ENCODE measurements around the gene GAMT.

DNA sequence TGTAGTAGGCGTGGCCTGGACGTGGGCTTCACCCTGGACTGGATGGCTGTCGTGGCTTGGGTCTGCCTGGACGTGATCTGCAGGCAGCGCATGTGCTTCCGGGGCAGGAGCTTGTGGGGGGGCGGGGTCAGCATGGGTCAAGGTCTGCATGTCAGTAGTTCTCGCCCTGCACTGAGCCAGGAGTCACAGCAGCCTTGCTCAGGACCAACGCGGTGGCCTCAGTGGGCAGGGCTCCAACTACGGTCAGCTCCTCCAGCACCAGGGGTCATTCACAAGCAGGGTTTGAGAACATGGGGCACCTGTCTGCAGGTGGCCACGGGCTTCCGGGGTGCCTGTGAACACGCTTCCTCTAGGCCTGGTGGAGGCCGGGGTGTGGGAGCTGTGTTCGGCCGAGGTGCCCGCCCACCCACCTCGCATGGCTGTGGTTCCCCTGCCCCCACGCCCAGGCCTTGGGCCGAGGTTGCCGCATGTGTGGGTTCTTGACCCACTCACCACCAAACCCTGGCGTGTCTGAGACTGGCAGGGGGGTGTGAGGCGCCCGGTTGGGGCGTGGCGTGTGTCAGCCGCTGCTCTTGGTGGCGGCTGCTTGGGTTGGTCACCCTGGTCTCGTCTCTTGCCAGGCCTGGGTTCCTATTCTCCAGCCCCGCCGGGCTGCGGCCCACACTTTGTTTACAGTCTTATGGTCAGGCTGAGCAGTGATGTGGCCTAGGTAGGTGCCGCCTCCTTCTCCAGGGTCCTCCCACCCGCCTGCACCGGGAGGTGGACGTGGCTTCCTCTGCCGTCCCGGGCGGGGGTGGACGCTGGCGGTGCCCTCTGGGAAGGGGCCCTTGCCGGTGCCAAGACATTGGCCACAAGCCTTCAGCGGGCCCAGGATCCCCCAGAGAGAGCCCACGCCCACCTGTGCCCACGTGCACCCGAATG is 32.0 kb upstream of the GAMT start:
- TF ChIP-seq POLR2AphosphoS5 (IDR thresholded peaks at IDR 0.05) (no peak), POLR2A (IDR thresholded peaks at IDR 0.05) (no peak), EP300 (IDR thresholded peaks at IDR 0.05) (no peak)
- TF ChIP-seq, protein P1, sequence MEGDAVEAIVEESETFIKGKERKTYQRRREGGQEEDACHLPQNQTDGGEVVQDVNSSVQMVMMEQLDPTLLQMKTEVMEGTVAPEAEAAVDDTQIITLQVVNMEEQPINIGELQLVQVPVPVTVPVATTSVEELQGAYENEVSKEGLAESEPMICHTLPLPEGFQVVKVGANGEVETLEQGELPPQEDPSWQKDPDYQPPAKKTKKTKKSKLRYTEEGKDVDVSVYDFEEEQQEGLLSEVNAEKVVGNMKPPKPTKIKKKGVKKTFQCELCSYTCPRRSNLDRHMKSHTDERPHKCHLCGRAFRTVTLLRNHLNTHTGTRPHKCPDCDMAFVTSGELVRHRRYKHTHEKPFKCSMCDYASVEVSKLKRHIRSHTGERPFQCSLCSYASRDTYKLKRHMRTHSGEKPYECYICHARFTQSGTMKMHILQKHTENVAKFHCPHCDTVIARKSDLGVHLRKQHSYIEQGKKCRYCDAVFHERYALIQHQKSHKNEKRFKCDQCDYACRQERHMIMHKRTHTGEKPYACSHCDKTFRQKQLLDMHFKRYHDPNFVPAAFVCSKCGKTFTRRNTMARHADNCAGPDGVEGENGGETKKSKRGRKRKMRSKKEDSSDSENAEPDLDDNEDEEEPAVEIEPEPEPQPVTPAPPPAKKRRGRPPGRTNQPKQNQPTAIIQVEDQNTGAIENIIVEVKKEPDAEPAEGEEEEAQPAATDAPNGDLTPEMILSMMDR (IDR thresholded peaks at IDR 0.05) = no peak
